OCI-LY3 (cell line): ENCODE results near the gene PRR36.
"Not testable (repeated sequence)": the region's sequence is repeated elsewhere in the genome, so short reads cannot be mapped to it uniquely, and the experiment has no call there.

ENCODE experiments used
- H2AFZ ChIP-seq: fragments of 200-600, 300-600 bp; shearing (Covaris generic); 2 replicates; pipeline ENCODE4 v1.6.0; 2014; ENCODE audit warnings: antibody characterized with exemption, low read depth, low read length
- H3K27ac ChIP-seq: fragments of 200-600, 300-600 bp; sonication (generic); 2 replicates; pipeline ENCODE4 v1.5.1; 2014; ENCODE audit warnings: mild to moderate bottlenecking, low read length, moderate library complexity, mixed read lengths
- H3K27me3 ChIP-seq: fragments of 200-600, 300-600 bp; sonication (generic); 2 replicates; pipeline ENCODE4 v1.6.1; 2014; ENCODE audit warnings: low read depth, low read length, mixed read lengths
- H3K36me3 ChIP-seq: fragments of 200-600, 300-600 bp; sonication (generic); replicated peaks from 2 replicates; pipeline ENCODE3; 2014; ENCODE audit warnings: low read depth, low read length, mixed read lengths
- H3K4me1 ChIP-seq: fragments of 300-600, 200-600 bp; sonication (generic); 2 replicates; pipeline ENCODE4 v1.6.1; 2014; ENCODE audit warnings: low read length, mixed read lengths
- H3K4me2 ChIP-seq: fragments of 200-600, 300-600 bp; sonication (generic); 2 replicates; pipeline ENCODE4 v1.6.1; 2014; ENCODE audit warnings: low read length, mixed read lengths
- H3K4me3 ChIP-seq: fragments of 300-600, 200-600 bp; sonication (generic); 2 replicates; pipeline ENCODE4 v1.5.1; 2014; ENCODE audit warnings: antibody characterized with exemption, mild to moderate bottlenecking, low read length, moderate library complexity
- H3K79me2 ChIP-seq: fragments of 300-600, 200-600 bp; shearing (Covaris generic); 2 replicates; pipeline ENCODE4 v1.6.1; 2014; ENCODE audit warnings: mild to moderate bottlenecking, low read length, mixed read lengths
- H3K9ac ChIP-seq: fragments of 300-600, 200-600 bp; shearing (Covaris generic); 2 replicates; pipeline ENCODE4 v1.6.0; 2014; ENCODE audit warnings: mild to moderate bottlenecking, low read length, moderate library complexity
- H3K9me3 ChIP-seq: fragments of 200-600, 300-600 bp; shearing (Covaris generic); 2 replicates; pipeline ENCODE4 v1.6.1; 2014; ENCODE audit warnings: low read length, mixed read lengths; ENCODE audit not compliant: insufficient read depth
- H4K20me1 ChIP-seq: fragments of 200-600, 300-600 bp; sonication (generic); 2 replicates; pipeline ENCODE4 v1.6.1; 2016; ENCODE audit warnings: low read length, mixed read lengths; ENCODE audit not compliant: insufficient read depth
- EZH2phosphoT487 ChIP-seq: fragments of 200-600 bp; shearing (Covaris generic); IDR thresholded peaks from 2 replicates; pipeline ENCODE4 v1.6.1; 2018; ENCODE audit warnings: antibody characterized with exemption, mixed run types, low read depth
- TF ChIP-seq, protein P1 (sequence below): fragments of 200-600, 300-600 bp; sonication (generic); IDR thresholded peaks from 2 replicates; pipeline ENCODE4 v1.5.1; 2014; ENCODE audit warnings: antibody characterized with exemption, low read length, low read depth

Gene PRR36

DNA sequence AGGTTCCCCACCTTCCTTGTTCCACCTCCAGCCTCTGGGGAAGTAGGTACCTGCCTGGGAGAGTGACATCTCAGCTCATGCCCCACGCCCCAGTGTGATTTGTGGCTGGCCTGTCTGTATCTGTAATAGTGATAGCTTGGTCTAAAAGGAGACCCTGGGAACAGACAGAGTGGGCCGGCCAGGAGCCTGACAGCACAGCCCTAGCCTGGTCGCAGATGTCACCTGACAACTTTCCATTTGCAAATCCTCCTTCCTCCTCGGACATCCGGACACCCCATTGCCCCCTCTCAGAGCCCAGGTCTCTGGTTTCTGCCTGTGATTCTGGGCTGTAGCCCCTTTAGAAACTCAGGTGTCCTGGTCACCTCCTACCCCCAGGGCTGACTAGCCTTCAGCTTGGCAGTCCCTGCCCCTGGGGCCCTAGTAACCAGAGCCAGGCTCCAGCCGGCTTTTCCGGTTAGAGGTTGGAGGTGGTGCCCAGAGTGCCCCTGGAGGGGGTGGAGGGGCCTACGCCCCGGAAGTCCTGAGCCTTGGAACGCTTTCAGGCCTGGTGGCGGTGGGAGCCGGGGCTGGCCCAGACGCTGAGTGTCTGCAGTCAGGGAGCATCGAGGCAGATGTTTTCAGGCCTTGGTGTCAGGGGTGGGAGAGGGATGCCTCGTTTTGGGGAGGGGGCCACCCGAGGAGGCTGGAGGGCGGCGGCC, 20.6 kb upstream of the PRR36 start:
- Histone ChIP-seq H3K79me2 (no peaks in the 10 kb centered on the region), H3K4me3 (no peak overlapping the region), H3K36me3 (no peaks in the 10 kb centered on the region), H2AFZ (no peak overlapping the region), H3K4me2 (no peak overlapping the region), H3K27me3 (no peaks in the 10 kb centered on the region), H3K27ac (no peak overlapping the region), H3K9ac (no peak overlapping the region), H4K20me1 (no peaks in the 10 kb centered on the region), H3K9me3 (no peaks in the 10 kb centered on the region), H3K4me1 (no peaks in the 10 kb centered on the region)
- TF ChIP-seq, protein P1, sequence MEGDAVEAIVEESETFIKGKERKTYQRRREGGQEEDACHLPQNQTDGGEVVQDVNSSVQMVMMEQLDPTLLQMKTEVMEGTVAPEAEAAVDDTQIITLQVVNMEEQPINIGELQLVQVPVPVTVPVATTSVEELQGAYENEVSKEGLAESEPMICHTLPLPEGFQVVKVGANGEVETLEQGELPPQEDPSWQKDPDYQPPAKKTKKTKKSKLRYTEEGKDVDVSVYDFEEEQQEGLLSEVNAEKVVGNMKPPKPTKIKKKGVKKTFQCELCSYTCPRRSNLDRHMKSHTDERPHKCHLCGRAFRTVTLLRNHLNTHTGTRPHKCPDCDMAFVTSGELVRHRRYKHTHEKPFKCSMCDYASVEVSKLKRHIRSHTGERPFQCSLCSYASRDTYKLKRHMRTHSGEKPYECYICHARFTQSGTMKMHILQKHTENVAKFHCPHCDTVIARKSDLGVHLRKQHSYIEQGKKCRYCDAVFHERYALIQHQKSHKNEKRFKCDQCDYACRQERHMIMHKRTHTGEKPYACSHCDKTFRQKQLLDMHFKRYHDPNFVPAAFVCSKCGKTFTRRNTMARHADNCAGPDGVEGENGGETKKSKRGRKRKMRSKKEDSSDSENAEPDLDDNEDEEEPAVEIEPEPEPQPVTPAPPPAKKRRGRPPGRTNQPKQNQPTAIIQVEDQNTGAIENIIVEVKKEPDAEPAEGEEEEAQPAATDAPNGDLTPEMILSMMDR = no peak
- TF ChIP-seq EZH2phosphoT487 = no peak

- not testable (repeated sequence) for H3K9me3 ChIP-seq, H4K20me1 ChIP-seq, H3K9ac ChIP-seq, H2AFZ ChIP-seq, H3K36me3 ChIP-seq, H3K27me3 ChIP-seq, H3K79me2 ChIP-seq, H3K4me2 ChIP-seq, H3K4me3 ChIP-seq, H3K27ac ChIP-seq, H3K4me1 ChIP-seq
Observed at GRCh38 chr19:7893362-7894101, 19.3 kb upstream of the PRR36 start.

DNA sequence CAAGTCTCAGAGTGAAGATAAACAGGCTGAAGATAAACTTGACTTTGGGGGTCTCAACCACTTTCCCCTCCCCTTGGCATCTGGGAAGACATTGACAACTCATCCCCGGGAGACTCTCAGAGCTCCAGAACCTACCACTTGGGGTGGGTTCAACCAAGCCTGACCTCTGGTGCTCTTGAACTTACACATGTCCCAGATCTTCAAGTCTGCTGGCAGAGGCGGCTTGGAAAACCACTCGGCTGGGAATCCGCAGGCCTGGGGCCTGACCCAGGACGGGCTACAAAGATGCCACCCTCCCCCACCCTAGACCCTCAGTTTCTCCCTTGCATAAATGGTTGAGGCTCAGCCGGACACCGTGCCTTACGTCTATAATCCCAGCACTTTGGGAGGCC, 14.6 kb upstream of the PRR36 start:
- Histone ChIP-seq H3K4me1 (no peaks in the 10 kb centered on the region), H3K36me3 (no peaks in the 10 kb centered on the region), H3K4me2 (no peak overlapping the region), H3K4me3 (no peak overlapping the region), H2AFZ (no peak overlapping the region), H3K9ac (no peak overlapping the region), H3K27ac (no peak overlapping the region), H3K9me3 (no peaks in the 10 kb centered on the region), H3K79me2 (no peaks in the 10 kb centered on the region), H4K20me1 (no peaks in the 10 kb centered on the region), H3K27me3 (no peaks in the 10 kb centered on the region)
- TF ChIP-seq, protein P1 = no peak
- no peak for TF ChIP-seq EZH2phosphoT487

DNA sequence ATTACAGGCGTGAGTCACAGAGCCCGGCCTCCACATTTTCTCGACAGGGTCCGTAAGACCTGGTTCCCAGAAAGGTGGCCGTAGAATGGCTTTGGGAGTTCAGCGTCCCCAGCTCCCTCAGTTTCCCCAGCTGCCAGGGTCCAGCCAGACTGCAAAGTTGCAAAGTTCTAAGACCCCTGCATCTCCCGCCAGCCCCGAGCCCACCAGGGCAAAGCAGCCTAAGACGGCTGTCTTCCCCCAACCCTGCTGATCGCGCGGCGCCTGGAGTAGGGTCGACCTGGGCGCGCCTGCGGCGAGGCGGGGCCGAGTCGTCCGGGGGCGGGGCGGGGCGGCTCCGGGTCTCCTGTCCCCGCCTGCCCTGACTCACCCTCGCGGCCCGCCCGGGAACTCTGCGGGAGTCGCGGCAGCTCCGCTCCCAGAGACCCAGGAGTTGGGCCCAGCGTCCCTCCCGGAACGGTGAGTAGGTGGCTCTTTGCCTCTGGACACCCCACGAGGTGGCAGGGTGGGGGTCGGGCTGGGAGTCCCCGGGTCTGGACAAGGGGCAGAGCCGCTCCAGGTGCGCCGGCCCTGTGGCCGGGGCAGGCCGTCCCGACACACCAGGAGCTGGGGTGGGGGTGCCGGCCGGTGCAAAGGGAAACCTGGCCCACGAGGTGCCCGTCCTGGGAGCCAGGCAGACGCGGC, 14.1 kb upstream of the PRR36 start, which contains the start of gene LRRC8E:
TSS of gene LRRC8E (plus strand) at position 366 of the 681 bp plus-strand sequence. CDS start 7,094 bp downstream, outside the sequence.
- Histone ChIP-seq H3K27ac (no peak within 1 kb of the TSS), H4K20me1 (no peaks in the 10 kb centered on the region), H2AFZ (no peak within 1 kb of the TSS), H3K79me2 (no peaks in the 10 kb centered on the region), H3K4me3 (no peak within 1 kb of the TSS), H3K27me3 (no peaks in the 10 kb centered on the region), H3K9ac (no peak within 1 kb of the TSS), H3K4me2 (no peak within 1 kb of the TSS), H3K9me3 (no peaks in the 10 kb centered on the region), H3K4me1 (no peaks in the 10 kb centered on the region), H3K36me3 (no peaks in the 10 kb centered on the region)
- TF ChIP-seq EZH2phosphoT487 = no peak
- TF ChIP-seq, protein P1 = no peak
